ENCODE results near the gene SOCS1.

The SOCS1 gene

GRCh38 chr16:11207646-11208045, 48.4 kb downstream of the SOCS1 start:
- no peak for DNase-seq (ENCODE audit: low read depth)
- no peak overlapping the region for H3K4me3 ChIP-seq (ENCODE audit: low read length)
- no peak for TF ChIP-seq CTCF (conservative IDR thresholded peaks at IDR 0.05; ENCODE audit: low read depth, low read length)

DNA sequence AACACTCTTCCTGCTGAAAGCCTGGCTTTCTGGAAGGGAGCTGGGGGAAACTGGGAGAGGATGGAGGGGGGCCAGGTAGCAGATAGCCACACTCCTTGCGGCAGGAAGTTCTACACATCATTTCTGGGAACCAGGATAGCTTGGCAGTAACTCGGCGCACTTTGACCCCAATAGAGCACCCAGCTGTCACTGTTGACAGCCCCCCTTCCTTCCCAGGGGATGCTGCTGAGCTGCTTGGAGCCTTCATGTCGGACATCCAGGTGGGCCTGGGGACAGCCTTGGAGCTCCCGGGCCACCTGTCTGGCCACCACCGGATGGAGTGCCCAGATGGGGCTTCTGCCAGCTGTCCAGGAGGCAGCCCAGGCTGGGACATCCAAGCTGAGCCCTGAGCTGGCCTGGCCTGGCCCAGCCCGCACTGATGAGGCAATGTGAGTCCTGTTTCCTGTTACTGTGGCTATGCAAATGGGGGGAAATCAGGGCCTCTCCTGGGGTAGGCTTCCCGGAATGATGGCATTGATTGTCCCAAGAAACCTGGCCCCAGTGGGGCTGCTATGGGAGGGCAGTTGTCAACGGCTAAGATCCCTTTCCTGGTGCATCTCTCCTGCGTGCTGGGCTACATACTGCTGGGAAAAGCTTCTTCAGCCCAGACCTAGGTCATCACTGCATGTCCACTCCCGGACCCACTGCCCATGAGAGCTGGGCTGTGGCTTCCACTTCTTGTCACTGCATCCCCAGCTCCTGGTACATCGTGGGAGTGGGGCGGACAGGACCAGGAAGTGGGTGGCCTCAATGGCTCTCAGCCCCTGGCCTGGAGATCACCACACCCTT, 50.0 kb downstream of the SOCS1 start:
- no peak for DNase-seq (ENCODE audit: low read depth)
- no peak overlapping the region for H3K4me3 ChIP-seq (ENCODE audit: low read length)
- TF ChIP-seq CTCF (conservative IDR thresholded peaks at IDR 0.05; ENCODE audit: low read depth, low read length), result no peak

- no peak for TF ChIP-seq CTCF (conservative IDR thresholded peaks at IDR 0.05; ENCODE audit: low read depth, low read length)
- no peak for DNase-seq (ENCODE audit: low read depth)
- H3K4me3 ChIP-seq (ENCODE audit: low read length), result no peak overlapping the region
These were observed 50.8 kb downstream of the SOCS1 start for GRCh38 chr16:11205065-11205699.

DNA sequence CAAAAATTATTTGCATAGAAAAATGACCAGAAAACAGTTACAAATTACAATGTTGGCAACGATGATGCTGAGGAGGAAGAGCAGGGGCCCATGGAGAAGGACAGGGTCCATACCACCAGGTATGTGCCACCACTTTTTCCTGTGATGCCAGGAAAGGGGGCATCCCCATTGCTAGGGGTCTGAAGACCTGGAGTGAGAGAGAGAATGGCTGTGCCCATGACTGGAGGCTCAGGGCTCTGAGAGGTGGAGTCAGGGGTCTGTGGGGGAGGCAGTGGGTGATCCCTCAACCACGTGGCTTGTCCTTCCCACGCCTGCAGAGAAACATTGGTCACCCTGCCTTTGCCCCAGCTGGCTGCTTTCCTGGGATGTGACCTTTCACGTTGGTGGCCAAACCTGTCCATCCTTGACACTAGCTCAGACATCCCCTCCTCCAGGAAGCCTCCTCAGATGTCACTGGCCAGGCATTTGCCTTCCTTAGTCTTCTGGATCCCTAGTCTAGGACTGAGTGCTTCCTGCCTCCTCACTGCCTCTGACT, 51.4 kb downstream of the SOCS1 start:
- H3K4me3 ChIP-seq (ENCODE audit: low read length), result no peak overlapping the region
- no peak for TF ChIP-seq CTCF (conservative IDR thresholded peaks at IDR 0.05; ENCODE audit: low read depth, low read length)
- DNase-seq (ENCODE audit: low read depth), result no peak

All from retinal pigment epithelial cell (primary cell).